DND-41 (cell line): ENCODE measurements around the gene SPATA46.

Experiments
- CTCF ChIP-seq: IDR thresholded peaks from 2 replicates; pipeline ENCODE4 v1.5.1; 2012; ENCODE audit warnings: borderline replicate concordance, low read length, moderate library complexity, mild to moderate bottlenecking; ENCODE audit not compliant: poor library complexity, severe bottlenecking; ENCODE audit errors: extremely low read depth
- EZH2 ChIP-seq: IDR thresholded peaks from 3 replicates; pipeline ENCODE4 v1.6.1; 2012; ENCODE audit warnings: borderline replicate concordance, low read depth, mild to moderate bottlenecking, moderate library complexity, low read length, inconsistent platforms; ENCODE audit not compliant: severe bottlenecking

DNA sequence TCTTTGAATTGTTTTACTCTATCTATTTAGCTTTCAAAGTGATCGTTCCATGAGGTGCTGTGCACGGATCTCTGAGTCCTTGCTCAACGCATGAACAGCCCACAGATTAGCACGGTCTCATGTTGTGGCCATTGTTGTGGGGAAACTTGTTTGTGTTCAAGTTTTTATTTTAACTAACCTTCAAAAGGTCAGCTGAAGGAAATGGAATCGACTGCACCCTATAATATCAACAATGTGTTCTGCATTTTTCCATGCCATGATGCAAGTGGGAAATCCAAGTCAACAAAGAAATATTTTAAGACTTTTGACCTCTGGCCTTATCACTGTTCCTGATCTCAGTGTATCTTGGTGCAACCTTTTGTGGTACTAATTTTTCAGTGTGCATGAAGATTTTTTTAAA lies 29.1 kb upstream of the SPATA46 start:
- TF ChIP-seq CTCF (no peak), EZH2 (no peak)
